ENCODE measurements around the gene COG1. TPM values are rescaled to one million over a fixed set of nuclear protein-coding genes. Genes with fewer than 3 reads are reported as not detected.

The COG1 gene
- total RNA-seq, 1 experiment from 2014 or later, result 41.2 TPM

- intact Hi-C loops (cut with micrococcal nuclease; ENCODE audit: unreplicated experiment), result no loop called here
- ATAC-seq (no peak), DNase-seq (ENCODE audit: low read depth, low spot score) (no peak)
- BruUV-seq (replicated peaks), result no TSS peak
- H3K27me3 ChIP-seq (ENCODE audit: control insufficient read depth, insufficient read depth, low read length), result no peaks in the 10 kb centered on the region
- in situ Hi-C loops (cut with HindIII; ENCODE audit: low pct_unique_long_range_greater_than_20kb, low sequenced_read_pairs), result no loop called here
- TF ChIP-seq SIN3A (IDR thresholded peaks at IDR 0.05; ENCODE audit: borderline replicate concordance, insufficient read depth, low read depth, low read length) (no peak), TCF7L2 (IDR thresholded peaks at IDR 0.05; ENCODE audit: low read depth, low read length) (no peak), REST (IDR thresholded peaks at IDR 0.05; ENCODE audit: insufficient read depth in 1 of 2, low read depth in 2 of 2, low read length in 1 of 2) (no peak), CTCF (IDR thresholded peaks at IDR 0.05) (no peak), POLR2AphosphoS5 (IDR thresholded peaks at IDR 0.05; ENCODE audit: low read depth, low read length) (no peak)
- H3K4me1 ChIP-seq (ENCODE audit: control insufficient read depth, insufficient read depth, low read length), result peaks cover 18% of the 10 kb centered on the region
- ChIA-PET POLR2A (no interaction called here), CTCF (no interaction called here)
- H3K36me3 ChIP-seq (ENCODE audit: control insufficient read depth, insufficient read depth, low read length), result no peaks in the 10 kb centered on the region
- no peaks in the 10 kb centered on the region for H3K9me3 ChIP-seq (ENCODE audit: control insufficient read depth, insufficient read depth, low read depth, low read length)
- H3K4me3 ChIP-seq (ENCODE audit: low read depth in 2 of 2, low read length in 2 of 2), result no peak overlapping the region
- H3K27ac ChIP-seq (ENCODE audit: low read length), result no peak overlapping the region
These were observed 24.2 kb upstream of the COG1 start for GRCh38 chr17:73168667-73169066.

DNA sequence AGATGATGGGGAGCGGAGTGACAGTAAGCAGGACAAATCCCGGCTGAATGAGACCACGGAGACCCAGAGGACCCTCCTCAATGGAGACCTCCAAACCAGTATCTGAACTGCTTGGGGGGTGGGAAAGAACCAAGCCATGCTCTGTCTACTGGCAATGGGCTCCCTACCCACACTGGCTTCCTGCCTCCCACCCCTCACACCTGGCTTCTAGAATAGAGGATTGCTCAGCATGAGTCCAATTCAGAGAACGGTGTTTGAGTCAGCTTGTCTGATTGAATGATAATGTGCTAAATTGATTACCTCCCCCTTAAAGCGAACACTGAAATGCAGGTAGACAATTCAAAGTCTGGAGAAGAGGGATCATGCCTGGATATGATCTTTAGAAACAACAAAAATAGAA is 22.5 kb upstream of the COG1 start:
- in situ Hi-C loops (cut with HindIII; ENCODE audit: low pct_unique_long_range_greater_than_20kb, low sequenced_read_pairs) (no loop called here), intact Hi-C loops (cut with micrococcal nuclease; ENCODE audit: unreplicated experiment) (no loop called here)
- POLR2A ChIA-PET, result no interaction called here
- CTCF ChIA-PET, result no interaction called here
- no peak overlapping the region for H3K4me3 ChIP-seq (ENCODE audit: low read depth in 2 of 2, low read length in 2 of 2)
- ATAC-seq (no peak), DNase-seq (ENCODE audit: low read depth, low spot score) (no peak)
- no TSS peak for BruUV-seq (replicated peaks)
- no peaks in the 10 kb centered on the region for H3K9me3 ChIP-seq (ENCODE audit: control insufficient read depth, insufficient read depth, low read depth, low read length)
- H3K27me3 ChIP-seq (ENCODE audit: control insufficient read depth, insufficient read depth, low read length), result no peaks in the 10 kb centered on the region
- no peak overlapping the region for H3K27ac ChIP-seq (ENCODE audit: low read length)
- H3K4me1 ChIP-seq (ENCODE audit: control insufficient read depth, insufficient read depth, low read length), result peaks cover 18% of the 10 kb centered on the region
- H3K36me3 ChIP-seq (ENCODE audit: control insufficient read depth, insufficient read depth, low read length), result no peaks in the 10 kb centered on the region
- no peak for TF ChIP-seq REST (IDR thresholded peaks at IDR 0.05; ENCODE audit: insufficient read depth in 1 of 2, low read depth in 2 of 2, low read length in 1 of 2)
- no peak for TF ChIP-seq SIN3A (IDR thresholded peaks at IDR 0.05; ENCODE audit: borderline replicate concordance, insufficient read depth, low read depth, low read length)
- no peak for TF ChIP-seq POLR2AphosphoS5 (IDR thresholded peaks at IDR 0.05; ENCODE audit: low read depth, low read length)
- TF ChIP-seq TCF7L2 (IDR thresholded peaks at IDR 0.05; ENCODE audit: low read depth, low read length), result no peak
- TF ChIP-seq CTCF (IDR thresholded peaks at IDR 0.05), result no peak

Measured in Panc1 (cell line).